Measurements from ENCODE around the gene DNAJC9.

Gene DNAJC9

DNA sequence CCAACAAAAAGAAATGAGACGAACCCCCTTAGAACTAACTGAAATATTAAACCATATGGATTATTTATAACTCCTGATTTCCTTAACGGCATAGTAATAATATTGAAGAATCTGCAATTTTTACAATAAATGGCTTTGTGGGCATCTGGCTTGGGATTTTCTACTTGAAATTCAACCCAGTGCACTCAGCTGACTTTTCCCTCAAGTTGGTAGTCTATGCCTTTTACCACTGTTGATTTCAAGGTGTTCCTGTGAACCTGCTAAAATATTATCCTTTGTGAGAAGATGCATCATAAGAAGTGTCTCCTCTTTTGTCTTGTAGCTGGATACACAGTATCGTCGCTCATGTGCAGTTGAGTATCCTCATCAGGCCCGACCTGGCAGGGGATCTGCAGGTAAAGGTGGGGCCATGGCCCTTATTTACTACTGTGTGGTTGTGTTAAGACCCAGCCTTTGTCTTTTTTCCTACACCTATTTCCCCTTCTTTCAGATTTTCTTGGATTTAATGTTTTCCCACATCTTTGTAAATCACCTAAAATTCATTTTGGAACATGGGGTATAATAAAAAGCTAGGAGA is 8.0 kb downstream of the DNAJC9 start:
- no peak for DNase-seq (ENCODE audit: low spot score)

DNA sequence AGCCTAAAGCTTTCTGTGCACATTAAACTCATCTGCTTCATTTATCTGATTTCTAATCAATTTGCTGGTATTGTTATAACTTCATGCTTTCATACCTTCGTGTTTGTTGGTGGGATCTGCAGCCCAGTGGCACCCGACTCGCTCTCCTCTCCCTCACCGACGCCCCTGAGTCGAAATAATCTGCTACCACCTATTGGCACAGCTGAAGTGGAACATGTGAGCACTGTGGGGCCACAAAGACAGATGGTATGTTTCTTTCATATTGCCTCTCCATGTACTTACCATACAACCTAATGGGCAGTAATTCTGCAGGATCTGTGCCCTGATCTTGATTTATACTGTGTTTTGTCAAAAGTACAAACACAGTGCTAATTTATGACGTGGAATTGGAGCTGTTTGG is 12.4 kb downstream of the DNAJC9 start:
- DNase-seq (ENCODE audit: low spot score): no peak

DNA sequence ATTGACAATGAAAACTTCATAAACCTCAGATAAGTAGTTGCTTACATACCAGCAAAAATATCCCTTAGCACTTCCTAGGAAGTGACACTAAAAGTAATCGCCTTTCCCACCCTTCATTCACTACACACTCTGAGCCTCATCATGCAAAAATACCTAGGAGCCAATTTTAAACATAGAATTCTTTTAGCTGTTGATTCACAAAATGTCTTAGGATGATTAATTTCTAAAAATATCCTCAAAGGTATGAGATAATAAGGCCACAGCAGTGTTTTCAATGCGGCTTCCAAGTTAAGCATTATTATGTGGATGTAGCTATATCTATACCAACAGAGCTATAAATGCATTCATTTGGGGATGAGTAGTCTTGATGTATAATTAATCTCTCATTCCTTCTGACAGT is 13.2 kb downstream of the DNAJC9 start:
- no peak for DNase-seq (ENCODE audit: low spot score)

DNA sequence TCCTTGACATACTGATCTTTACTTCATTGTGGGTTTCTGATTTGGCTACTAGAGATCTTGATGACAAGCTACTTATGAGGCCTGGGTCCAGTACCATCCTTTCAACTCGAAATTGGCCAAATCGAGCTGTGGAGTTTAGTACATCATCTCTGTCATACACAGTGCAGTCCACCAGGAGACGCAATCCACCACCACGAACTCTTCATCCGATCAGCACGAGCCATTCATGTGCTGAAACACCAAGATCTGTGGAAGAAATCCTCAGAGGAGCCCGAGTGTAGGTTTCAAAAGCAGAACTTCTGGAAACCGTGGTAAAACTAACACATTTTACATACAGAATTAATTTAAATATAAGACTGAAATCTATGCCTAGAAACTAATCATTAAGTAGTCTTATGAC is 14.2 kb downstream of the DNAJC9 start:
- no peak for DNase-seq (ENCODE audit: low spot score)

- DNase-seq (ENCODE audit: low spot score): no peak
These were observed 17.5 kb downstream of the DNAJC9 start for GRCh38 chr10:73229567-73229966.

DNA sequence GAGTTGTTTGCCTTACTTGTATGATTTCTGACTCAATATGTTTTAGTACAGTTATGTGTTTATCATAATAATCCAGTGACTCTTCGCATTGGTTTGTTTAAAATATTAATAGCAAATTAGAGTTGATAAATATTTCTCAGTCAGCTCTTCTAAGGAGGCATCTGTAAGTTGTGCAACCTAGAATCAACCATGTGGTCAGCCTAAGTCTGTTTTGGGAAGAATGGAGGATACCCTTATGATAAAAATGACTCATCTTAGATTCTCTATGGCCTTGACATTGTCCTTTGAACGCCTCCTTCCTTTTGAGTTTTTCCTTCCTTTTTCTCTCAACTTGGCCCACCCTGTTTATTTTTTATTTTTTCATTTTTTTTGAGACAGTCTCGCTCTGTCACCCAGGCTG is 18.8 kb downstream of the DNAJC9 start:
- DNase-seq (ENCODE audit: low spot score): no peak

- no peak for DNase-seq (ENCODE audit: low spot score)
These were observed 20.4 kb downstream of the DNAJC9 start for GRCh38 chr10:73226663-73227062.

GRCh38 chr10:73225518-73225917 is 21.5 kb downstream of the DNAJC9 start:
- DNase-seq (ENCODE audit: low spot score): no peak

DNA sequence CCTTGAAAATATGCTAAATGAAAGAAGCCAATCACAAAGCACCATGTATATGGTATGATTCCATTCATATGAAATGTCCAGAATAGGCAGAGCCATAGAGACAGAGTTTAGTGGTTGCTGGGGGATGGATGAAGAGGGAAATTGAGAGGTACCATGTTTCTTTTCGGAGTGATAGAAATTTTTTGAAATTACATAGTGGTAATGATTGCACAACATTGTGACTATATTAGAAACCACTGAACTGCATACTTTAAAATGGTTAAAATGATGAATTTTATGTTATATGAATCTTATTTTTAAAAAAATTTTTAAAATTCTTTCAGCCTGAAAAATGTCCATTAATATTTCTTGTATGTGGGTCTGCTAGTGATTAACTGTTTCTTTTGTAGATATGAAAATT is 26.1 kb downstream of the DNAJC9 start:
- DNase-seq (ENCODE audit: low spot score): no peak

GRCh38 chr10:73219384-73219783 is 27.7 kb downstream of the DNAJC9 start:
- DNase-seq (ENCODE audit: low spot score): no peak

DNA sequence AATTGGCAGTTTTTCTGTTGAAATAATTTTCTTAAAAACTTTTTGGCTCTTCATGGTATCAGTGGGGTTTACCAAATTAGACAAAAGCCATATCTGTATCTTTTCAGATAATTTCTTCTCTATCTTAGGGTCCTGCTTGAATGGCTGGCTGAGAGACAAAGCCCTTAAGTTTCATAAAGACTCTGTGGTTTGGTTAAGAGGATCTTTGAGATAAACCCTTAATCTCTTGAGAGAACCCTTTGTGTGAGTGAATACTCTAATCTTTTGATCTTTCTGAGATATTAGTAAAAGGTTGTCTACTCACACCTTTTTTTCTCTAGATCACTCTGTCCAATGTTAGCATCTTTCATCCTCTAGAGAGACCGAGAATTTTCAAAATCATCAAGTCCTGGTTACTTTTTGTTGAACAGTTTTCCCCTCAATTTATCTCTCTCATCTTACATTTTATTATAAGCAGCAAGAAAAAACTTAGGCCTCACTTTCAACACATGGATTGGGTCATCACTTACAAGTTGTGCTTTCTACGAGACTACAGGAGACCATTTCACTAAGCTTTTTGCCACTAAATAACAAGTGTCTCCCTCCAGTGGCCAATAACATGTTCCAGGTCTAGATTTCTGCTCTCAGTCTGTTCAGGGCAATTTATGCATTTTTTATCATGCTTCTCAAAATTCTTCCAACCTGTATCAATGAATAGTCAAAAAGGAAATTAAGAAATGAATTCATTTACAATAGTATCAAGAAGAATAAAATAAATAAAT is 28.4 kb downstream of the DNAJC9 start:
- peak; percentile 13 for DNase-seq (ENCODE audit: low spot score)

- DNase-seq (ENCODE audit: low spot score): no peak
These were observed 29.4 kb downstream of the DNAJC9 start for GRCh38 chr10:73217628-73218027.

DNA sequence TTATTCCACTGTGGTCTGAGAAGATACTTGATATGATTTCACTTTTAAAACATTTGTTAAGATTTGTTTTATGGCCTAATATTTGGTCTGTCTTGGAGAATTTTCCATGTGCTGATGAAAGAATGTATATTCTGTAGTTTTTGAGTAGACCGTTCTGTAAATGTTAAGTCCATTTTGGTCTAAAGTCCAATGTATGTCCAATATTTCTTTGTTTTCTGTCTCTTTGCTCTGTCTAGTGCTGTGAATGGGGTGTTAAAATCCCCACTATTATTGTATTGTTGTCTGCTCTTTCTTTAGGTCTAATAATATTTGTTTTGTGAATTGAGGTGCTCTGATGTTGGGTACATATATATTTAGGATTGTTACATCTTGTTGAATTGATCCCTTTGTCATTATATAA is 31.3 kb downstream of the DNAJC9 start:
- DNase-seq (ENCODE audit: low spot score): no peak

- DNase-seq (ENCODE audit: low spot score): no peak
These were observed 35.8 kb downstream of the DNAJC9 start for GRCh38 chr10:73211106-73211811.

DNA sequence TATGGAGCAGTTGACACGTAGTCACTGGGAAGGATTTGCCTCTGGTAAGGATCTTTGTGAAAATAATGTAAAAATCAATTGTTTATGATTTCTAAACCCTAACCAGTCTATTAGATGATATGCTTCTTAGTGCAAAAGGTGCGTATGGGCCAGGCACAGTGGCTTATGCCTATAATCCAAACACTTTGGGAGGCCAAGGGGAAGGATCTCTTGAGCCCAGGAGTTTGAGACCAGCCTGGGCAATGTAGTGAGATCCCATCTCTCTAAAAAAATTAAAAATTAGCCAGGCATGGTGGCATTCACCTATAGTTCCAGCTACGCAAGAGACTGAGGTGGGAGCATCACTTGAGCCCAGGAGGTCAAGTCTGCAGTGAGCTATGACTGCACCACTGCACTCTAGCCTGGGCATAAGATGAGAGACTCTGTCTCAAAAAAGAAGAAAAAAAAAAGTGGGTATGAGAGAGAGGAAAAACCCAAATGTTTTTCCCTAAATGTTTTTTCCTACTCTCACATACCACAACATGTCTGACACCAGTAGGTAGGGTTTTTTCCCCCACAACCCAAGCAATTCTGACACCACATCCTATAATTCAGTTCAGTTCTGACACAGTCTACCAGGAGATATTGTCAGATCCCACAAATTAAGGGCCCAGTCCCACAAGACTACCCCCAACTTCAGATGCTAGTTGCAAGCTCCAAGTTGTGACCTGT is 36.5 kb downstream of the DNAJC9 start:
- DNase-seq (ENCODE audit: low spot score): no peak

GRCh38 chr10:73209705-73210104 is 37.4 kb downstream of the DNAJC9 start:
- peak; percentile 27 for DNase-seq (ENCODE audit: low spot score)

DNA sequence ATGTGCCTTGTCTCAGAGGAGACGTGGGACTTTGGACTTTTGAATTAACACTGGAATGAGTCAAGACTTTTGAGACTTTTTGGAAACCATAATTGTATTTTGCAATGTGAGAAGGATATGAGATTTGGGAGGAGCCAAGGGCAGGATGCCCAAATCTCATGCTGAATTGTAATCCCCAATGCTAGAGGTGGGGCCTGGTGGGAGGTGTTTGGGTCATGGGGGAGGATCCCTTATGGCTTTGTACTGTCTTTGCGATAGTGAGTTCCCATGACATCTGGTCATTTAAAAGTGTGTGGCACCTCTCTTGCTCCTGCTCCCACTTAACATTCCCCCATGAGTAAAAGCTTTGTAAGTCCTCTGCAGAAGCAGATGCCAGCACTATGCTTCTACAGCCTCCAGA is 39.2 kb downstream of the DNAJC9 start:
- DNase-seq (ENCODE audit: low spot score): no peak

DNA sequence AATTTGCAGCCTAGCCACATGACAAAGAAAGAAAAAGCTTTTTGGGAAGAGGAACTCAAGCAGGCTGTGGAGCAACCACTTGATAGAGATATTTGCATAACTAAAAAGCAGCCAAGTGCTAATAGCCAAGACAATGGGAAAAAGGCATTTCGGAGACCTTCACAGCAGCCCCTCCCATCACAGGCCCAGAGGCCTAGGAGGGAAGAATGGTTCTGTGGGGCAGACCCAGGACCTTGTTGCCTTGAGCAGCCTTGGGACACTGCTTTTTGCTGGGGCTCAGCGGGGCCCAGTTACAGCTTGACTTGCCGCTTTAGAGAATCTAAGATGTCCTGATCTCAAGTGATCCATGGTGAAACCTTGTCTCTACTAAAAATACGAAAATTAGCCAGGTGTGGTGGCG is 40.7 kb downstream of the DNAJC9 start:
- no peak for DNase-seq (ENCODE audit: low spot score)

- no peak for DNase-seq (ENCODE audit: low spot score)
These were observed 41.2 kb downstream of the DNAJC9 start for GRCh38 chr10:73205890-73206289.

GRCh38 chr10:73205081-73205480 is 42.0 kb downstream of the DNAJC9 start:
- no peak for DNase-seq (ENCODE audit: low spot score)

Measured in COLO829 (cell line).